ENCODE results near the gene SLC31A1.

- TF ChIP-seq EZH2 (IDR thresholded peaks at IDR 0.05; ENCODE audit: insufficient read depth, poor library complexity, severe bottlenecking) (no peak), EZH2phosphoT487 (IDR thresholded peaks at IDR 0.05; ENCODE audit: insufficient read depth, low read depth) (no peak)
Observed at GRCh38 chr9:113220467-113221002, 809 bp upstream of the SLC31A1 start.

All from GM23248 (cell line).